Measurements from ENCODE around the gene CACNB3.

Gene CACNB3

GRCh38 chr12:48817873-48818830 lies at the start of gene CACNB3:
Gene CACNB3 (plus strand): TSS chr12:48818496. CDS start chr12:48818930, 434 bp downstream.
- peak; percentile 57 to 64 for ATAC-seq

- ATAC-seq: no peak
Observed at GRCh38 chr12:48768736-48769135, 49.6 kb upstream of the CACNB3 start.

- ATAC-seq: no peak
Observed at GRCh38 chr12:48770756-48771155, 47.5 kb upstream of the CACNB3 start.

DNA sequence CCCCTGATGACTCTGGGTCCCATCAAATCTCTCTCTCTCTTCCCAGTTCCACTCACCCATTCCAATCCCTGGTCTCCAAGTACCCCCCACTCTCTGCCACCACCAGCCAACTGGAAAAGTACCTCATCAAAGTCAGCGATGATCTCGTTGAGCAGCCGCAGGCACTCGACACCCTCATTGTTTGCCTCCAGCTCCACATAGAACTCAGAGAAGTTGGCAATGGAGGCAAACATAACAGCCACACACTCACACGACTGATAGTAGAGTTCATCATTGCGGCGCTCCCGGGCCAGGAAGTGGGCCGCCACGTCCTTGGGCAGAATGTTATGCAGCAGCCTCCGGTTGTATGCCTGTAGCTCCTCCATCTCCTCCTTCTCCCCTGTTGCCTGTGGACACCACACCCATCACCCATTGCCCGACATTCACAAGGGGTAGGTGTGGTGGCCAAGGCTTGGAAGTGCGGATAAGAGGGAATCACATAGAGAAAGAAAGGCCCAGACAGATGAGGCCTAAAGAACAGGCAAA lies 46.6 kb upstream of the CACNB3 start:
- ATAC-seq: no peak

GRCh38 chr12:48773686-48774085 lies 44.6 kb upstream of the CACNB3 start:
- ATAC-seq: no peak

GRCh38 chr12:48774516-48774915 lies 43.8 kb upstream of the CACNB3 start:
- no peak for ATAC-seq

- ATAC-seq: no peak
Observed at GRCh38 chr12:48775299-48775698, 43.0 kb upstream of the CACNB3 start.

- no peak for ATAC-seq
Observed at GRCh38 chr12:48775991-48776649, 42.2 kb upstream of the CACNB3 start.

DNA sequence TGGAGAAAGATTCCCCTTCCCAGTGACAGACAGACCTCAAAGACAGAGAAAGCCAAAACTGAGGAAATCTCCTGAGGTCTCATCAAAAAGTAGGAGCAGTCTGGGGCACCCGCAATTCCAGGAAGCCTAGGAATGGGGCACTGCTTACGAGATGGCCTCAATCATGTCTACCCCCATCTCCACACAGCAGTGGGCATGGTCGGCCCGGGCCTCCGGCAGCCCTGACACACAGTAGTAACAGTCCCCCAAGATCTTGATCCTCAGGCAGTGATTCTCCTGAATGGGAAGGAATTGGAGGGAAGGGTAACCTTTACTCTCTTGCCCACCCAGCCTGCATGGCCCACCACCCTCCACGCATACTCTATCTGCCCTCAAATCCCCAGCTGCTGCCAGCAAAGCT lies 41.3 kb upstream of the CACNB3 start:
- no peak for ATAC-seq

DNA sequence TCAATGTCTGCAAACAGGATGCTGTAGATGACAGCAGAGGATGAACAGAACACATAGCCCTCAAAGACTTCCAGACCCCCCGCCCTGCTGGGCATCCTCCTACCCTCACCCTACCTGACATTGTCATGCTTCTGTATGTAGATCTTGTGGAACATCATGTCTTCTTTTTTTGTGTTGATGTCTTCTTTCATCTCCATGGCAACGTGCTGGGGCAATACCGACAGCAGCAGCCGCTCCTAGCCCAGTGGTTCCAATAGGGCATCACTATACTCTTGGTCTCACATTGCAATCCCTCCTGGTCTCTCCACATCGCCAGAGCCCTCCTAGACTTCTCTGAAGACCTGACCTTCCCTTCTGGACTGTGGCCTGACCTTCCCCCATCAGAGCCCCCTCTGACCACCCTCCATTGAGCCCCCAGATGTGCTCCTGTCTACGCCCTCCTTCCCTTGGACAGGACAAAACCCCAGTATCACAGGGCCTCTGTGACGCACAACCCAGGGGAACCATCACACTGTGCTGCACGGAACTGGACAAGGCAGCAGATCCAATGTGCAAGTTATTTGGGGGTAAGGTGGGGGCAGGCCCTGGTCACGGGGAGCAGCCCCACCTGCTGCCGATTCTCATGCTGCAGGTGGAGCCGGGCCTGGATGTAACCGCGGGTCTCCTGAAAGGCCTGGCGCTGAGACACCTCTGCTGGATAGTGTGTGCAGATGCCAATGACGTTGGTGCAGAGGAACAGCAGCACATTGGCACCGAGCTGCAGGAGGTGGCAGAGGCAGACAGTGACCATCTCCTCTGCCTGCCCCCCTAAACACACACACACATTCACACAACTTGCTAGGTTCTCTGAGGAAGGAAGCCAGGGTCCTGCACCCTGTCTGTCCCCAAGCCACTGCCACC lies 40.5 kb upstream of the CACNB3 start:
- no peak for ATAC-seq

DNA sequence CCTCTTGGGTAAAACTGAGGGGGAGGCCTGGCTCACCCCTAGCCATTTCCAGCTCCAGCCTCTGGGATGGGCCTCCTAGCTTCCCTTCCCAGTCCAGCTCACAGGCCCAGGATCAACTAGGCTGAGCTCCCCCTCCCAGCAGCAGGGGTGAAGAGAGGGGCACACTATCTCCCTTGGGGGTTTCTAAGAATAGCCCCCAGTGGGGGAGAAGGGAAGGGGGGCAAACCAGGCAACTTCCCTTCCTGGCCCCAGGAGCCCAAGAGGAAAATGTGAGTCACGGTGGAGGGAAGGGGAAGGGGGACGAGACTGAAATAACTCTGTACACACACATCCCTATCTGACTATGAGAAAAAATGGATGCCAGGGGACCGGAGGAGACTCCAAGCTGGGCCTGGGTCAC lies 38.4 kb upstream of the CACNB3 start:
- no peak for ATAC-seq

- ATAC-seq: no peak
Observed at GRCh38 chr12:48780381-48781025, 37.8 kb upstream of the CACNB3 start.

GRCh38 chr12:48781750-48782456 lies 36.4 kb upstream of the CACNB3 start:
- ATAC-seq: no peak

GRCh38 chr12:48782457-48783395 lies 35.6 kb upstream of the CACNB3 start:
- ATAC-seq: no peak

- no peak for ATAC-seq
Observed at GRCh38 chr12:48783432-48783831, 34.9 kb upstream of the CACNB3 start.

DNA sequence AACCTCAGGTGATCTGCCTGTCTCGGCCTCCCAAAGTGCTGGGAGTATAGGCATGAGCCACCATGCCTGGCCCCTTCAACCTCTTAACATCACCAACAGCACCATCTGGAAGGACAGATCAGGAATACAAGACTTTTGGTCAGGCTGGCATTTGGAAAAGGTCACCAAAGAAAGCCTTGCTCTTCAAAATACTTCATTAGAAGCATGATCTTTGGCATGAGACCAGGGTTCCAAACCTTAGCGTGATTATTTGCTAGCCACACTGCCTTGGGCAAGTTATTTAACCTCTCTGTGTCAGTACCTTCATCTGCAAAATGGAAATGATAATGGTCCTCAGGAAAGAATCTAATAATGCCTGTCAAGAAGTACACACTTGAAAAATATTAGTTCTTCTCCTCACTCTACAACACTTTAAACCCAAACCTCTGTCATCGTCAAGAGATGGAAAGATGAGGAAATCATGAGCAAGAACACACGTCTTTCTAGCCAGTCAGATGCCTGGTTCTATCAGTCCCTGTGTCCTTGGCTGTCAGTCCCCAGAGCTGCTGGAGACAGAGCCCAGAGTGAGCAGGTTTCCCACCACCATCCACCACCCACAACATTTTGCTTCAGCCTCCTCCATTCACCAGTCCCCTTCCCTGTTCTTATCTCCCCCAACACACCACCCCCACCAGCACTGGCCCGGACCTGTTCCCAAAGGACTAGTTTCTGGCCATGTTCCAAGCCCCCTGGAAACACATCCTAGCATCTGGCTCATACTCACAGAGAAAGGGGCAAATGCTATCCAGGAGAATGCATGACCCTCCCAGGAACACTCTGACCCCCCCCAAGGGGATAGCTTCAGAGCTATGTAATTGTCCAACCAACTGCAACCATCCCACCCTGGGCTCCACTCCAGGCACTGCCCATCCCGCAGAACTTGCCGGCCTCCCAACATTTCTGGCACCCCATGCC lies 31.4 kb upstream of the CACNB3 start:
- ATAC-seq: no peak

- no peak for ATAC-seq
Observed at GRCh38 chr12:48787791-48788523, 30.3 kb upstream of the CACNB3 start.

- ATAC-seq: no peak
Observed at GRCh38 chr12:48788524-48788853, 29.8 kb upstream of the CACNB3 start.
